Measurements from ENCODE around the gene RPL36. TPM values are rescaled to one million over a fixed set of nuclear protein-coding genes. Genes with fewer than 3 reads are reported as not detected.
"Not testable (repeated sequence)": the region's sequence is repeated elsewhere in the genome, so short reads cannot be mapped to it uniquely, and the experiment has no call there.

RPL36 gene
- total RNA-seq, 6 donors from 2014 or later, result 290 to 626 (median 442) TPM

DNA sequence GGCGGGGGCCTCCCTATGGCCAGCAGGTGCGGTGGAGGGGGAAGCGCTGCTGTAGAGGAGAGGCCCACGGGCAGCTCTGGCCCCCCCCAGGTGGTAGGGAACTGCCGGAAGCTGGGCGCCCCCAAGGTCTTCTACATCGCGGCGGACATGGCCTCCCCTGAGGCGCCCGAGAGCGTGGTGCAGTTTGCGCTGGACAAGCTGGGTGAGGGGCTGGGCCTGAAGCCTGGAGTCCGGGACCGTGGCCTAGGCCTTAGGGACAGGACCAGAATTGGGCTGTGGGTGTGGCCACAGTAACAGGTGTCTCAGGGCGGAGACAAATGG lies 3.8 kb upstream of the RPL36 start:
- H3K9me3 ChIP-seq, result no peaks in the 10 kb centered on the region
- no peak for DNase-seq
- H3K36me3 ChIP-seq, result no peaks in the 10 kb centered on the region
- peak overlapping the region; percentile 78 to 83 (median 80) for H3K27ac ChIP-seq
- no peak for ATAC-seq (ENCODE audit: low FRiP score in 2 of 2)
- peaks cover 14 to 31% (median 22%) of the 10 kb centered on the region in 4 donors for H3K4me1 ChIP-seq
- TF ChIP-seq POLR2A (IDR thresholded peaks at IDR 0.05), result no peak
- TF ChIP-seq EP300 (IDR thresholded peaks at IDR 0.05), result no peak
- TF ChIP-seq POLR2AphosphoS5 (IDR thresholded peaks at IDR 0.05), result no peak
- TF ChIP-seq, protein P1, sequence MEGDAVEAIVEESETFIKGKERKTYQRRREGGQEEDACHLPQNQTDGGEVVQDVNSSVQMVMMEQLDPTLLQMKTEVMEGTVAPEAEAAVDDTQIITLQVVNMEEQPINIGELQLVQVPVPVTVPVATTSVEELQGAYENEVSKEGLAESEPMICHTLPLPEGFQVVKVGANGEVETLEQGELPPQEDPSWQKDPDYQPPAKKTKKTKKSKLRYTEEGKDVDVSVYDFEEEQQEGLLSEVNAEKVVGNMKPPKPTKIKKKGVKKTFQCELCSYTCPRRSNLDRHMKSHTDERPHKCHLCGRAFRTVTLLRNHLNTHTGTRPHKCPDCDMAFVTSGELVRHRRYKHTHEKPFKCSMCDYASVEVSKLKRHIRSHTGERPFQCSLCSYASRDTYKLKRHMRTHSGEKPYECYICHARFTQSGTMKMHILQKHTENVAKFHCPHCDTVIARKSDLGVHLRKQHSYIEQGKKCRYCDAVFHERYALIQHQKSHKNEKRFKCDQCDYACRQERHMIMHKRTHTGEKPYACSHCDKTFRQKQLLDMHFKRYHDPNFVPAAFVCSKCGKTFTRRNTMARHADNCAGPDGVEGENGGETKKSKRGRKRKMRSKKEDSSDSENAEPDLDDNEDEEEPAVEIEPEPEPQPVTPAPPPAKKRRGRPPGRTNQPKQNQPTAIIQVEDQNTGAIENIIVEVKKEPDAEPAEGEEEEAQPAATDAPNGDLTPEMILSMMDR (IDR thresholded peaks at IDR 0.05), result no peak
- peak overlapping the region in 3 of 4 donors; percentile 50 to 72 (median 67) for H3K4me3 ChIP-seq
- H3K27me3 ChIP-seq, result no peaks in the 10 kb centered on the region
- 25 to 32% methylated on average over 12 to 16 of the region's 16 CpGs for WGBS, 2 donors

DNA sequence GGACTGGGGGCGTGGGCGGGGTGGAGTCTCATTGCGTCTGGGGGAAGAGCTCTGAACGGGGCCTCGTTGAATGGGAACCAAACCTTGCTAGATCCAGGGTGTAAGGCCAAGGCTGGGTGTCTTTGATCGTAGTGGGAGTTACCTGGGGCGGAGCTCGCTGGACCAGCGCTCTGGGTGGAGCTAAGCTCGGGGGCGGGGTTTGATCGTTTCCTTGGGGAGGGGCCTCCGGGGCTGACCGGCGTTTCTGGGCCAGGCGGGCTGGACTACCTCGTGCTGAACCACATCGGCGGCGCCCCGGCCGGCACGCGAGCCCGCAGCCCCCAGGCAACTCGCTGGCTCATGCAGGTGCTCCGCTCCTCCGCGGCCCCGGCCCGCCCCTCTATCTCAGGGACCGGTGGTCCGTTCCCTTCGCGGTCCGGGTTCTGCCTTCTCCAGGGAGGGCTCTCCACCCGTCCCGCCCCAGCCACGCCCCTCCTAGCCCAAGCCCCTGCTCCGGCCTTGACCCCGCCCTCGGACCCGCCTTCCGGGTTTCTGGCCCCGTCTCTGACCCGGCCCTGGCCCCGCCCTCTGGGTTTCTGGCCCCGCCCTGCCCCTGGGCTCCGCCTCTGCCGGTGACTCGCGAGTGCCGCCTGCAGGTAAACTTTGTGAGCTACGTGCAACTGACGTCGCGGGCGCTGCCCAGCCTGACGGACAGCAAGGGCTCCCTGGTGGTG lies 3.3 kb upstream of the RPL36 start:
- peak; percentile 99 to 100 for DNase-seq
- Histone ChIP-seq H3K9me3 (no peaks in the 10 kb centered on the region), H3K4me1 (peaks cover 16 to 34% (median 24%) of the 10 kb centered on the region in 4 donors), H3K4me3 (peak overlapping the region; percentile 50 to 72 (median 63)), H3K27ac (peak overlapping the region; percentile 78 to 83 (median 80)), H3K36me3 (peaks cover under 1 to 4% (median 2%) of the 10 kb centered on the region in 4 donors), H3K27me3 (no peaks in the 10 kb centered on the region)
- TF ChIP-seq EP300 (IDR thresholded peaks at IDR 0.05) (no peak), POLR2AphosphoS5 (IDR thresholded peaks at IDR 0.05) (peak in 1 of 2 donors; percentile 22), POLR2A (IDR thresholded peaks at IDR 0.05) (peak in 1 of 4 donors; percentile 11)
- TF ChIP-seq, protein P1 (IDR thresholded peaks at IDR 0.05), result peak; percentile 71 to 95 (median 90)
- 2 to 5% methylated on average over 11 to 41 of the region's 59 CpGs for WGBS, 2 donors
- peak; percentile 94 for ATAC-seq (ENCODE audit: low FRiP score in 2 of 2)

DNA sequence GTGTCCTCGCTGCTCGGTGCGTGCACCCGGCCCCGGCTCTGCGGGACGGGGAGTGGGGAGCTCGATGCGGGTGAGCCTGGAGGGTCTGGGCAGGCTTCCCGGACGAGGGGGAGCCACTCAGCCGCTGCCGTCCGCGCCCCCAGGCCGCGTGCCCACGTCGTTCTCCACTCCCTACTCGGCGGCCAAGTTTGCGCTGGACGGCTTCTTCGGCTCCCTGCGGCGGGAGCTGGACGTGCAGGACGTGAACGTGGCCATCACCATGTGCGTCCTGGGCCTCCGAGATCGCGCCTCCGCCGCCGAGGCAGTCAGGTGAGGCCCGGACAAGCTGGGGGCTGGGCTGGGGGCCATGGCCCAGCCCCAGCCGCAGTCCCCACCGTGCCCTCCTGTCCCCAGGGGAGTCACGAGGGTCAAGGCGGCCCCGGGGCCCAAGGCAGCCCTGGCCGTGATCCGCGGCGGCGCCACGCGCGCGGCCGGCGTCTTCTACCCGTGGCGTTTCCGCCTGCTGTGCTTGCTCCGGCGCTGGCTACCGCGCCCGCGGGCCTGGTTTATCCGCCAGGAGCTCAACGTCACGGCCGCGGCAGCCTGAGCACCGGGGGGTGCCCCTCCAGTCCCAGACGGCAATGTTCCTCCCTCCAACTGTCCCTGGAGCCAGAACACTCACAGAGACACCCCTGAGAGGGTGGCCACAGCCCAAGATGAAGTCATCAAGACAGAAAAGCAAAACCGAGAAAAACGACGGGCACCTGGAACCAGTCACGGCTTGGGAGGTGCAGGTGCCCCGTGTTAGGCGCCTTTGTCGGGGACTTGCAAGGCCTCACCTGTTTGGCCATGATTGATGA lies 2.5 kb upstream of the RPL36 start:
- H3K27me3 ChIP-seq, result no peaks in the 10 kb centered on the region
- peaks cover 6 to 12% (median 9%) of the 10 kb centered on the region in 4 donors for H3K36me3 ChIP-seq
- TF ChIP-seq POLR2A (IDR thresholded peaks at IDR 0.05), result no peak
- TF ChIP-seq, protein P1 (IDR thresholded peaks at IDR 0.05), result peak in 2 of 6 experiments; percentile 38 to 42
- H3K27ac ChIP-seq, result peak overlapping the region in 3 of 4 donors; percentile 78 to 83 (median 82)
- no peak for ATAC-seq (ENCODE audit: low FRiP score in 2 of 2)
- H3K4me3 ChIP-seq, result peak overlapping the region in 3 of 4 donors; percentile 50 to 72 (median 67)
- no peaks in the 10 kb centered on the region for H3K9me3 ChIP-seq
- peaks cover 21 to 40% (median 31%) of the 10 kb centered on the region in 4 donors for H3K4me1 ChIP-seq
- peak in 1 of 2 donors; percentile 89 for DNase-seq
- 53 to 55% methylated on average over 59 to 61 of the region's 76 CpGs for WGBS, 2 donors

DNA sequence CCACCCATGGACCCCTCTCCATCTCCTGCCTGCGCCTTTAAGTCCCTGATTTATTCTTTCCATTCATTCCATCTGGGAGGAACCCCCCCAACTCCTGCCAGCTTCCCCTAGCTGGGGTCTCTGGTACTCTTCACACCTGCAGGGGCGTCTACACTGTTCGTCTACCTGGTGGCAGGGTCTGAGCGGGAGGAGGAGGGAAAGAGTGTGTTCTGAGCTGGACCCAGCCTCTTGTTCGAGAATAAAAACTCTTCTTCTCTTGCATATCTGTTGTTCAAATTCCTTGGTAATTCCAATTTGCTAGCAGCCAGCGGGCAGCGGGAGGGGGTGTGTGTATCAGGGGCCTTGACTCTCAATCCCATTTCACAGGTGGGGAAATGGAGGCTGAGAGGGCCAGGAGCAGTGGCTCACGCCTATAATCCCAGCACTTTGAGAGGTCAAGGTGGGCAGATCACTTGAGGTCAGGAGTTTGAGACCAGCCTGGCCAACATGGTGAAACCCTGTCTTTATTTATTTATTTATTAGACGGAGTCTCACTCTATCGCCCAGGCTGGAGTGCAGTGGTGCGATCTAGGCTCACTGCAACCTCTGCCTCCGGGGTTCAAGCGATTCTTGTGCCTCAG lies 1.7 kb upstream of the RPL36 start:
- H3K36me3 ChIP-seq, result peaks cover 6 to 20% (median 17%) of the 10 kb centered on the region in 4 donors
- 92 to 95% methylated on average over 13 of the region's 13 CpGs for WGBS, 2 donors
- ATAC-seq (ENCODE audit: low FRiP score in 2 of 2); DNase-seq; H3K4me3 ChIP-seq; H3K27me3 ChIP-seq; H3K27ac ChIP-seq; H3K9me3 ChIP-seq: not testable (repeated sequence)
- peaks cover 21 to 40% (median 31%) of the 10 kb centered on the region in 4 donors for H3K4me1 ChIP-seq

Measured in upper lobe of left lung (tissue), 6 donors.